ENCODE measurements around the gene FAM114A1.
"Not testable (repeated sequence)": the region's sequence is repeated elsewhere in the genome, so short reads cannot be mapped to it uniquely, and the experiment has no call there.

FAM114A1 gene

DNA sequence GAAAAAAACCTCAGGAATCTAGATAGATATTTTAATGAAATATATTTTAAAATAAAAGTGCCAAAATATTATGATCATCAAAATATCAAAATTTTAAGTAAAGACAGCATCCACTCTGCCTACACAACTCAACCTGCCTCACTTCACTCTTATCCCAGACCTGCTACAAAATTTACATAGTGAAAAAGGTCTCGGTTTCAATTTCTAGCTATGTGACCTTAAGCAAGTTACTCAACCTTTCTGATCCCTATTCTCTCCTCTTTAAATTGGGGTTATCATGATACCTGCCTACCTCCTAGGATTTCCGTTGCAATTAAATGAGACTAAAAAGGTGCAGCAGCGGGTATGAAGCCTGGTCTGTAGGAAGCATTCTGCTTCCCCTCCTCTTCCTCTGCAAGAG is 72.9 kb downstream of the FAM114A1 start:
- no peak for DNase-seq

DNA sequence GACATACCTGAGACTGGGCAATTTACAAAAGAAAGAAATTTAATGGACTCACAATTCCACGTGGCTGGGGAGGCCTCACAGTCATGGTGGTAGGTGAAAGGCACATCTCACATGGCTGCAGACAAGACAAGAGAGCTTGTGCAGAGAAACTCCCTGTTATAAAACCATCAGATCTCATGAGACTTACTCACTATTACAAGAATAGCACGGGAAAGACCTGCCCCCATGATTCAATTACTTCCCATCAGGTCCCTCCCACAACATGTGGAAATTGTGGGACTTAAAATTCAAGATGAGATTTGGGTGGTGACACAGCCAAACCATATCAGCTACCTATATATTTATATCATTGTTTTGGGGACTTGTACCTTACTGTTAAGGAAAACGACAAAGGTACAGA is 74.3 kb downstream of the FAM114A1 start:
- not testable (repeated sequence) for DNase-seq

DNA sequence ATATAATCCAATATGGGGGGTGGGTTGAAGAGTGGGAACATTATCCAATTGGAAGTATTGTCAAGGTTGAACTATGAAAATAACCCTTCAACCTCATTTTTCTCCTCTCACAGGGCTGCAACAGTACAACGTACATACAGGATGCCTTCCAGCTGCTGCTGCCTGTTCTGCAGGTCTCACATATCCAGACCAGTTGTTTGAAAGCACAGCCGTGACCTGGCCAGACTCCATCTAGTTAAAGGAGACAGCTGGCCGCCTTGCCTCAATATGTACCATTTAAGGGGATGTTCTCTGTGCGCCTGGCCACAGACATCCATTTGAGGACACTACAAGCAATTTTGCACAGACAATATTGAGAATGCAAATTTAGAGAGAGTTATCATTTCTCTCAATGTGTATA is 75.7 kb downstream of the FAM114A1 start:
- no peak for DNase-seq

DNA sequence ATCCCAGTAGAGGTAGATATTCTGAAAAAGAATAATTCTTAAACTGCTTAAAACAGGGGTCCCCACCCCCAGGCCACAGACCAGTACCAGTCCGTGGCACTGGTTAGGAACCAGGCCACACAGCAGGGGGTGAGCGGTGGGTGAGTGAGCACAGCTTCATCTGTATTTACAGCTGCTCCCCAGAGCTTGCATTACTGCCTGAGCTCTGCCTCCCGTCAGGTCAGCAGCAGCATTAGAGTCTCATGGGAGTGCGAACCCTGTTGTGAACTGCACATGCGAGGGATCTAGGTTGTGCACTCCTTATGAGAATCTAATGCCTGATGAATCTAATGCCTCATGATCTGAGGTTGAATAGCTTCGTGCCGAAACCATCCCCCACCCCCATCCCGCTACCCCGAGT is 76.8 kb downstream of the FAM114A1 start:
- DNase-seq: no peak

DNA sequence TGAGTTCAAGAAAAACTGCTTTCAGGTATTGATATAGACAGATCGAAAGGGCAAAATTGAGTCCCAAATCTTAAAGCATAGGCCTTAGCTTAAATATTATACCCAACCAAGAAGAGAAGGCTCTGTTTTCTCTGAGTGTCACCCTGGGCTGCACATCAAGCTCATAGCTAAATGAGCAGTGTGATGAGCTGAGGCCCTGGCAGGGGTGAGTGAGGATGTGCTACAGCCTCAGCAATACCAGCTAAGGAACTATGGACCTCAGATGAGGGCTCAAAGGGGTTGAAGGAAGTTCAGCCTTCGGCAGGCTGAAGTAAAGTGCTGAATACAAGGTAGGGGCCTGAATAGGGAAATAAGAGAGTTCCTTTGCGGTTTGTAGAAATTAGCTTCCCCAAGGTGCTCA is 79.3 kb downstream of the FAM114A1 start:
- DNase-seq: no peak

DNA sequence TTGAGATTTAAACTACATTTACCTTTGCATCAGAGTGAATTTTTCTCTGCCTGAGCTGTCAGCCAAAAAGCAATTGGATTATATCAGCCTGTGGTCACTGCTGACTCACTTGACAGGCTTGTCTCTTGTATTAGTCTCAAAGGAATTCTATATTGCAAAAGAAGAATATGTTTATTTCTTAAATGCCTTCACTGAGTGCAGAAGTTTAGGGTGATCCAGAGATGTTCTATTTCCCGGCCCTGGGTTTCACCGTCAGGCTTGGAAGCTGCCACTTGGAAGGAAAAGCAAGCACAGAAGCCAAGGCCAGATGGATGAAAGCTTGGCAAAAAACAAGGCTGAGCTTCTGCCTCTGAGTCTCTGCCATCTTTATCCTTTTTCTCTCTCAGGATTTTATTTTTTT is 80.9 kb downstream of the FAM114A1 start:
- no peak for DNase-seq

DNA sequence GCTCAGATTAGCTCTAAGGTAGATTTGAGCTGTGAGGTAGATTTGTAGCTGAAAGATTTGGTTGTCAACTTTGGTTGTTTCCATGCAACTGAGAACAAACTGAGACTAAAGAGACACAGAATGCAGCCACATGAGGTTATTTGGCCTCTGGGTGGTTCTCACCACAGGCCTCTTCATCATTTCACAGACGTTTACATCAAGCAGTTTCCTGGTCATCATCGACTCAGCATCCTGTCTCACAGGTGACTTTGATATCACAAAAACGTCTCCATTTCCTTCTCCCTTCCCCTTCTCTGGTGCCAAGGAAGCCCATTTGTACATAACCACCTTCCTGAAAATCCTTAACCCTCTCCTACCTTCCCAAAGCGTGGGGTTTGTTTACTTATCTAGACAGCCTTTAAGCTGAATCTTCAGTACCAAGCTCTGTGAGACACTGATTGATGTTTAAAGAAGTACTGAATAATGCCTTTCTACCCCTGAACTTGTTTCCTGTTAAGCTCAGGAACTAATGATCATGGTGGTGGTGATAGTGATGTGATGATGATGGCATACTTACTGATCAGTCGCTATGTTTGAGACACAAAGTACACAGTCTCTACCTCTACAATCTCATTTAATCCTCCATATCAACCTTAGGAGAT is 81.9 kb downstream of the FAM114A1 start:
- no peak for DNase-seq

DNA sequence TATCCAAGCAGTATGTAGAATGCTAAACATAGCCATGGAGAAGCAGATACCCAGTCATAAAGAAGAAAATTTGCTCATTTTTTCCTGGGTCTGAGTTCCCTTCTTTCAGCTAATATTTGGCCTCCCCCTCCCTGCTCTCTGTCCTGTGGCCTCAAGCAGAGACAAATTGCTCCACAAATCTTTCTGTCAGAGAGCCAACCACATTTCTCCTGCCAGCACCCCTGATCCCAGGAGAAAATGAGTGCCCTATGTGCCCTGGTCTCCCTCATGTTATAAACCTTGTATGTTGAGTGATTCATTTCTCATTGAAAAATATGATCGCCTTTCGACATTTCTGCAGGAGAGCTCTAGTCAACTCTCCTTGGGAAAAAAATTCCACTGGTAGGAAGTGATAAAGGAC is 82.6 kb downstream of the FAM114A1 start:
- no peak for DNase-seq

DNA sequence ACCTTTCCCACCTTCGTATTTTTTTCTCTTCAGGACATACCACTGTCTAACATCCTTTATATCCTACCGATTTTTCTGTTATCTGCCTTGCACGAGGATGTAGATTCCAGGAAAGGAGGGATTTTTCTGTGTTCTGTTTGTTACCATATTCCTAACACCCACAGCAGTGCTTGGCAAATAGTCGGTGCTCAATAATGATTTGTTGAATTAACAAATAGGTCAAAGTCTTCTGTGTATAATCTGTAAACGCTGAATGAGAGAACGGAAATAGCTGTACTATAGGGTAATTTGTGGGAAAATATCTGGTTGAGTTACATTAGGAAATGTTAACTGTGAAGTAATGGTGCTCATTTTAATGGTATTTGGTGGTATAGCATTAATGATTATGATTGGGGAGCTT is 83.1 kb downstream of the FAM114A1 start:
- no peak for DNase-seq

DNA sequence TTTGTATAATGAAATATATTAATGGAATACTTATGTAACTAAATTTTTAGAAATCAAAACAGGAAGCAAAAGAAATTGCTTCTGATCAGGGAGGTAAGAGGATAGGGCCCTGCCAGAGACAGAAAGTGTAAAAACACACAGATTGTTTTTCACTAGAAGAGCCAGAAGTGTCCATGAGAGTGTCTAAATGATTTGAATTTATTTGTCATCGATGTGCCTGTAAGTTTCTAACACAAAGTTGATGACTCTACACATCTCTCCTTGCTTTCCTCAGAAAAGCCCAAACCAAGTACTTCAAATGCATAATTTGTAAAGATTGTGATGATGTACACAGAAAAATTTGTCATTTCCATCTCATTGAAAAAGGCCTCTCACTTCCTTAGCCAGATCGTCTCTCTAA is 84.0 kb downstream of the FAM114A1 start:
- DNase-seq: no peak

DNA sequence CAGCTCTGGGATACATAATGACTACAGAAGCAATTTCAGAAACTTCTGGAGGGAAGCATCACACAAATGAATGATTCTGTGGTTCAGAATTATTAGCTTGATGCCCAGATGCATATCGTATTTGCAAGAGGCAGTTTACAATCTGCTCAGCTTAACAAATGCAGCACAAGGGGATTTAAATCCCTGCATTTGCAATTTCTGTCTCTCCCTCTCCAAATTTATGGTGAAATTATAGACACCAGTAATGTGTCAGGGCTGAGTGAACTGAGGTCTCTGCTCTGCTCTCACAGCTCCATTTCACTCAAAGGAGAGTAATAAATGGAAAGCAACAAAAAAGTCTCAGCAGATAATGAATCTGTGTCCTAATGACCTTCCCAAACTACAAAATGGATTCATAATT is 84.4 kb downstream of the FAM114A1 start:
- no peak for DNase-seq

DNA sequence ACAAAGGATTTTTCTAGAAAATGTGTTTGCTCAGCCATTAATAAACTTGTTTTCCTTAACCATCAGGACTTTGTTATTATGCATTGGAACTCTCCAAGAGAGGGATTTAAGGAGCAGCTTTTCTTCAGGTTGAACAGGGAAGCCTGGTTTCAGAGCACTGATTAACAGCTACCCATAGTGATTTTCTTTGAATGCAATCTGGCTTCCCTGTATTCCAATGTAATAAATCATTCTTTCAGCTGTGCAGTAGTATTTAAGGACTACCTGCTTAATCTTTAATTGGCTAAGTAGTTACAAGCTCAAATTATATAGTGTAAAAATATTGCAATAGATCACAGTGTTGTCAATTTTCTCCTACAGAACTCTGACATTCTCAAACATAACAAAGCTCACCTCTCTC is 87.1 kb downstream of the FAM114A1 start:
- no peak for DNase-seq

DNA sequence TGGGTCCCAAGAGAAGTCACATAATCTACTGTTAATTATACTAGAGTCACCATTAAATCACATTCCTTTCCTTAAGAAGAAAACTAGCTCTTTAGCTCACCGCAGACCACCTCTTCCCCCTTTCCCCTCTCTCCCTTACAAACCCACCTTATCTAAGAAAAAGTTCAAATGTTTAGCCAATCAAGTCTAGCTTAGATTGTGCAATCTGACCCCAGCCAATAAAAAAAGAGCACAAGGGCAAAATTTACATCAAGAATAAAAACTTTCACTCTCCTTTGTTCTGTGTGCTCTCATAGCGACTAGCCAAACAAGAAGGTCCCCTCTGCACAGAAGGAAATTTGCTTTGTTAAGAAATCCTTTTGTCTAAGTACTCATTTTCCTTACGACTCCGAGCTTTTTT is 88.4 kb downstream of the FAM114A1 start:
- DNase-seq: no peak

DNA sequence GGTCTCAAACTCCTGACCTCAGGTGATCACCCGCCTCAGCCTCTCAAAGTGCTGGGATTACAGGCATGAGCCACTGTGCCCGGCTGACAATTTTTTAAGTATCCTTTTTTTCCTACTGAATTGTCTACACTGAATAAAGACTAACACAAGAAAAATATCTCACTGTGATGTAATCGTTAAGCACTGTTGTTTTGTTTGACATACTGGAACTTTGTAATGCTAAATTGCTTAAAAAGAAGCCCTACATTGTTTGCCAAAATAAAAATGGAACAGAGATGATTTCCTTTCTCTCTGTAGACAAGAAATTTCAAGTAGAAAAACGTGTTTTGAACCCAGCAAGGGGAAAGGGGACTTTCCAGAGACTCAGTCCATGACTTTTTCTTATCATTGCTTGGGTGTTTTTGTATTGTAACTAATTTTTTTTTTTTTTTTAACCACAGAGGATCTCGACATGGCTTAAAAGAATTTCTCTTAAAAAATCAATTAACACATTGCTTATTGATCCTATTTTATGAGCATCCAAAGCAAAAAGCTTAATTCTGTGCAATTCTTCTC is 89.7 kb downstream of the FAM114A1 start:
- no peak for DNase-seq

DNA sequence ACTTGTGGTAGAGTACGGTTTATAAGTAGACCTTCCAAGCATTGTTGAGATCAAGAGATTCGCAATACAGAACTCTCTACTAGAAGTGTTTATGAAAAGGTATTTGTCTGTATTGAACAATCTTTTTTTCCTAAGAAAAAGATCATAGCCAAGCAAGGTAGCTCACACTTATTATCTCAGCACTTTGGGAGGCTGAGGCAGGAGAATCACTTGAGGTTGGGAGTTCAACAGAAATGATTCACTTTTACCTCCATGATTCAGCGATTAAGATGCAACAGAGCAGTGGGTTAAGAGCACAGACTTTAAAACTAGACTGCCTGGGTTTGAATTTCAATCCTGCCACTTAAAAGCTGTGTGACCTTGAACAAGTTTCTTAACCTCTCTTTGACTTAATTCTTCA is 90.3 kb downstream of the FAM114A1 start:
- DNase-seq: no peak

DNA sequence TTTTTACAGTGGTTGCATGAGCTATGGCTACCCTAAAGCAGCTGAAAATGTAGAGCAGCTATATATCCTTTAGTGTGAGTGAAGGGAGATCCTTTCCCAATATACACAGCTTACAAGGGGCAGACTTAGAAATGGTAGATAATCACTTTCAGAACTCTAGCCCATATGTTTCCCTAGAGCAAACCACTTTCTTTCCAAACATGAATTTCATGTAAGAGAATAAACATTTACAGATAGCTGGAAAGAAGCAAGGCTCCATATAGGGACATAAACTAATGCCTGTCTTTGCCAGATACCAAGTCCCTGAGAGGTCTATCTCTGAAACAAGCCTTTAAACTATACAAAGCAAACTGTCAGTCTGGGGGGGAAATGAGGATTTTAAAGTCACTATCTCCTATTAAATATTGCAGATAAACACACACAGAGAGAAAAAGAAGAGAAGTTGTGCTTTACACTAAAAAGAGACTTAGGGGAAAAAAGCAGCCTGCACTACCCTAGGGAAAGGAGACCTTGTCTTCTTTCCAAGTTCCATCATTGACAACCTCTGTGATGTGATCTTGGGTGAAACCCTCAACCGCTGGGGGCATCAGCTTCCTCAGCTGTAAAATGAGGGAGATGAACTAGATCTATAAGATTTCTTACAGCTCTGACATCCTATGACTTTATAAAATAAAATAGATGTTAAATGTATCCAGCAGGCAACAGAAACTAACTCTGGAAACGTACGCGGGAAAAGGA is 91.0 kb downstream of the FAM114A1 start:
- DNase-seq: peak in 1 of 2 donors; percentile 92

DNA sequence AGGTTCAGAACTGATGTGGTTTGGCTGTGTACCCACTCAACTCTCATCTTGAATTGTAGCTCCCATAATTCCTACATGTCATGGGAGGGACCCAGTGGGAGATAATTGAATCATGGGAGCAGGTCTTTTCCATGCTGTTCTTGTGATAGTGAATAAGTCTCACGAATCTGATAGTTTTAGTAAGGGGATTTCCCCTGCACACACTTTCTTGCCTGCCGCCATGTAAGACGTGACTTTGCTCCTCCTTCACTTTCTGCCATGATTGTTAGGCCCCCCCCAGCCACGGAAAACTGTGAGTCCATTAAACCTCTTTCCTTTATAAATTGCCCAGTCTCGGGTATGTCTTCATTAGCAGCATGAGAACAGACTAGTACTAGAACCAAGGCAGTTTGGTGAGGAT is 91.6 kb downstream of the FAM114A1 start:
- DNase-seq: not testable (repeated sequence)

DNA sequence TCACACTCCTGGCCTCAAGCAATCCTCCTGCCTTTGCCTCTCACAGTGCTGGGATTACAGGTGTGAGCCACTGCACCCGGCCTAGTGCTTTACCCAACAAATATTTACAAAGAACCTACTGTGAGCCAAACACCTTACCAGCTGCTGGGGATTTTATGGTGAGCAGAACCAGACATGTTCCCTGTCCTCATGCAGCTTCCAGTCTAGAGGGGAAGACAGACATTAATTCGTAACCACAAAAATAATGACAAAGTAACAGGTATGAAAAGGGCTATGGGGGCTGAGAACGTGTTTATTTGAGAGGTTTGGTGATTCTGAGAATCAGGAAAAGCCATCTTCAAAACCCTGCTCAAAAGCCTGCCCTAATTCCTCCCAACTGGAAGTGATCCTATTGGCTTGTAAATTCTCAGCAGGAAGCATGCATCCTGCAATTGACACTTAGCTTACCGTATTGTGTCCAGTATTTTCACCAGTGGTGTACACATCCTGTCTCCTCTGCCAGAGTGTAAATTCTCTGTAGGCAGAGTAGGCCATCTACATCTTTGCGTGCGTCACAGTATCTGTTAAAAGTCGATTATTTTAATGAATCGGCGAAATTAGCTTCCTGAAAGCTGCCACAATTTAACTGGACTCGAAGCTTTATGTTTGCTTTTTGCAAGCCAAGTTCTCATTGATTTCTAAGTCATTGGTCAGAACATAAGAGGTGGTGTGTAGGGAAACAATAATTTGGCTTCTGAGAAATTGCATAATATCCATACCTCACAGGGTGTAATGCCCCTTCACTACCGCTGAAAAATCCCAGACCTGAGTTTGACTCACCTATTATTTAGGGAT is 97.6 kb downstream of the FAM114A1 start:
- DNase-seq: no peak

DNA sequence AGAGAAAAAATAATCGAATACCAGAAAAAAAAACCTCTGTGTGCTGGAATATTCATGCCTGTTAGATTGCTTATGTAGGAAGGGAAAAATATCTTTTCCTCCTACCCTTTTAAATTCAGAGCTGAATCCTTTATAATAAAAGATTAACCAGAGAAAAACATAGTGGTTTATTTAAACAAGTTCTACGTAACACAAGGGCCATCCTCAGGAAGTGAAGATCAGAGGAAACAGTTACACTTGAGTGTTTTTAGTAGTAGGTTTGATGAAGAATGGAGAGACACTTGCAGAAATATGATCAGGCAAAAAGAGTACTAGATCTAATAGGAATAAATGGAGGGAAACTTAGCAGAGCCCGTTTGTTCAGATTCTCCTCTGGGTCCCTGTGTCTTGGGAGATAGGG is 98.3 kb downstream of the FAM114A1 start:
- peak in 1 of 2 donors; percentile 28 for DNase-seq

DNA sequence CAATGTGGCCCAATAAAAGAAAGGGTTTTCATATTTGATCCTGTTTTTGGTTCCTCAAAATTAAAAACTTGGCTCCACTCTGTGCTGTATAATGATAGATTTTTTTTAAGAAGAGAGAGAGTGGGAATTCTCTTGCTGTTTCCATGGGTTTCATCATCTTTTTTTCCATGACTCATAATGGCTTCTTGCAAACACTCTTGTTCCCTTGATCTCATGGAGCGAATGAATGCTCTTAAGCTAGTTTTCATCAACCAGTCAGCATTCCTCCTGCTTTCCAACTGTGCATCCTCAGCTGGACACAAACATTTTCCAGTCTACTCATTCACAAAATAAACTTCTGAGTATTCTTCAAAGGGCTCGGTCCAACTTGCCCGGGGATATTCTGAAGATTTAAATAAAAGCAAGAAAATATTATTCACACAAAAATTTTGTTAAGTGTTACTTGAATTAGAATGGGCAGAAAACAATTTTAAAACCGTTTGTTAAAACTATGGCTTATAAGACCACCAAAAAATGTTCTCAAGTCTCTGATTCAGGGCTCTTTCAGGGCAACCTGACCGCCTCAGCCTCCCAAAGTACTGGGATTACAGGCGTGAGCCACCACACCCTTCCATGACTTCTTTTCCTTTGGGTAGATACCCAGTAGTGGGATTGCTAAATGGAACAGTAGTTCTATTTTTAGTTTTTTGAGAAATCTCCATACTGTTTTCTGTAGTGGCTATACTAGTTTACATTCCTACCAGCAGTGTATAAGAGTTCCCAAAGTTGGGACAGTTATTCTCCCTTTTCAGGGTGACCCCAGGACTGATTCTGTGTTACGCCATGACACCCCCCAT is 99.9 kb downstream of the FAM114A1 start:
- no peak for DNase-seq

DNA sequence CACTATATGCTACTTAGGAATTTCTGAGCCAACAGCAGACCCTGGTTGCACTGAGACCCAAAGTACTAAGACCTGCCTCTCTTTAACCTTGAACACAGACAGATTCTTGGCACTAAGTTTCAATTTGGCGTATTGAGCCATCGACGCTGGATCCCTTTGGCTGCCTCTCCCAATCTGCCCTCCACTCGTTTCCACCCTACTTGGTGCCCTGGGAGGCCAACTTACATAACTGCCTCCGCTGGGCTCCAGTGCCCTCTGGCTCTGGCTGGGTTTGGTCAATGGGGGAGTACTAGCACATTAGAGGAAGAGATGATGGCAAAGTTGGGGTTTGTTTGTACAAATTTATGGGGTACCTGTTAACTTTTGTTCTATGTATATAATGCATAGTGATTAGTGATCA is 101.1 kb downstream of the FAM114A1 start:
- no peak for DNase-seq

DNA sequence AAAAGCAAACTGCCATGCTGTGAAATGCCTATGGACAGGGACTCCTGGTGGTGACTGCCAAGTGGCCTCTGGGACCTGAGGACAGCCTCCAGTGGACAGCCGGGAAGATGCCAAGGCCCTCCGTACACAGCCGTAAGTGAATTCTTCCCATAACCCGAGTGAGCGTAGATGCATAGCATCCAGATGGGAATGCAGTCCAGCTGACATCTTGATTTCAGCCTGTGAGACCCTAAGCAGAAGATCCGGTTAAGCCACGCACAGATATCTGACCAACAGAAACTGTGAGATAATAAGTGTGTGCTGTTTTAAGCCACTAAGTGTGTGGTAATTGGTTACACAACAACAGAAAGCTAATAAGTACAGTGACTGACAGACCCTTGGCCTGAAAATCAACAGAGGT is 108.7 kb downstream of the FAM114A1 start:
- no peak for DNase-seq

DNA sequence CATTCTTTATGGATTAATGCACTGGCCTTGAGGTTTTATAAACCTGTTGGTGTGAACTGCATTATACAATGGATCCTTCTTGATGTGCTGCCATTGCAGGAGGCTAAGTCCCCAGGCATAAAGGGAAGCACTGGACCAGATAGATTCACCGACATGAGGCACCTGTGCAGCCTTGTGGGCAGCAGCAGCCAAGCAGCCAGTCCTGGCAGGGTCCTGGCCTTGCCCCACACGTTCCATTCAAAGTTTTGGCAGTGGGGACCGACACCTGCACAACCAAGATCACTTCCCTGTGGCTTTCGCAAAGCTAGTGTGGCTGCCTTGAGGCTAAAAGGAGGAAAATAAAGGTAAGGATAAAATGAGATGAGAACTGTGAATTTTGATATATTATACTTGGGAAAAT is 111.5 kb downstream of the FAM114A1 start:
- DNase-seq: no peak

Measured in bone marrow (tissue), 2 donors.